Heart right ventricle (tissue), 16 donors: ENCODE measurements around the gene FBXO34. TPM values are rescaled to one million over a fixed set of nuclear protein-coding genes. Genes with fewer than 3 reads are reported as not detected.

Experiments
- ATAC-seq, 8 donors: fragments of 200-7000 bp; cut with Tn5 transposase; one replicate each; pipeline ENCODE4 v1.9.1; 2020; ENCODE audit warnings: mild to moderate bottlenecking in 8 of 8, moderate library complexity in 8 of 8, moderate number of reproducible peaks in 1 of 8
- DNase-seq, 2 donors: peaks; one replicate each; pipeline ENCODE4 v3.0.0-alpha.2; 2020
- H3K27ac ChIP-seq, 10 donors: fragments of 200-600 bp; sonication (generic) in 2 of 10; one replicate each; pipeline versions ENCODE4 v1.5.0 to v1.8.0; 2020 to 2022; ENCODE audit warnings: mild to moderate bottlenecking in 3 of 10
- H3K27me3 ChIP-seq, 7 donors: fragments of 200-600 bp; one replicate each; pipeline ENCODE4 v1.8.0; 2021 to 2022; ENCODE audit warnings: mild to moderate bottlenecking in 2 of 7
- H3K36me3 ChIP-seq, 9 donors: fragments of 200-600 bp; sonication (generic) in 1 of 9; one replicate each; pipeline versions ENCODE4 v1.5.0 to v1.8.0; 2020 to 2022; ENCODE audit warnings: mild to moderate bottlenecking in 2 of 9
- H3K4me1 ChIP-seq, 9 donors: fragments of 200-600 bp; sonication (generic) in 1 of 9; one replicate each; pipeline versions ENCODE4 v1.5.0 to v1.8.0; 2020 to 2022; ENCODE audit warnings: mild to moderate bottlenecking in 4 of 9
- H3K4me3 ChIP-seq, 10 donors: fragments of 200-600 bp; sonication (generic) in 2 of 10; one replicate each; pipeline versions ENCODE4 v1.5.0 to v1.8.0; 2020 to 2022; ENCODE audit warnings: mild to moderate bottlenecking in 7 of 10, moderate library complexity in 2 of 10
- H3K9me3 ChIP-seq, 11 donors: fragments of 200-600 bp in 10 of 11; sonication (generic) in 2 of 11; one replicate each; pipeline versions ENCODE4 v1.5.0 to v1.8.0; 2013 to 2022; ENCODE audit warnings: mild to moderate bottlenecking in 2 of 11, control low read depth in 1 of 11, moderate library complexity in 1 of 11
- CTCF ChIP-seq, 9 donors: fragments of 200-600 bp; sonication (generic) in 2 of 9; IDR thresholded peaks; one replicate each; pipeline versions ENCODE4 v1.5.0 to v1.8.0; 2021 to 2022; ENCODE audit warnings: antibody characterized with exemption in 9 of 9, mild to moderate bottlenecking in 5 of 9, moderate library complexity in 1 of 9
- WGBS, 2 donors: extraction: QIAGEN DNeasy Blood & Tissue Kit; methylation state at CpG; one replicate each; pipeline ENCODE4 v1.1.7; 2013; ENCODE audit warnings: inconsistent platforms in 1 of 2; 5-methylcytosine and 5-hydroxymethylcytosine counted together
- intact Hi-C, 10 donors: fragments of 100-400 bp; cut with DNase I; formaldehyde crosslinking; loops; one replicate each; pipeline versions ENCODE4 v1.11.1 to v1.14.2; 2022
- polyA plus RNA-seq, 2 donors: library from polyadenylated mRNA; stranded (reverse); fragments of 200-250 nt; gene quantifications; one replicate each; pipeline ENCODE4 v1.2.3, GENCODE V29; 2013
- total RNA-seq, 10 donors: library from RNA; stranded (reverse); fragmentation: NEBNext Ultra II Directional in 3 of 10; extraction: Animal tissue kit (Norgen Biotek cat#: 25700) in 3 of 10; gene quantifications; one replicate each; pipeline versions ENCODE4 v1.2.1 to v1.2.4, GENCODE V29; 2021 to 2023
- donor health status: Arrhythmogenic right ventricular cardiomyopathy.
- donor health status: ischemic (EF 13 %, LVEDD 7.1; RV severe dilation, severe dysfunction).
- donor health status: healthy with polysubstance abuse.
- donor health status: DM: no; HTN: yes; CAD: no.
- donor health status: DM: no; HTN: no; CAD: no.
- donor health status: ischemic (EF 25% LVEDD 6.9; RV normal size, moderate dysfunction).
- donor health status: ischemic (EF 25% LVEDD 5.7; RV mildly dilated, moderate dysfunction).
- donor health status: healthy.
- donor health status: DM: yes; HTN: yes; CAD: no.
- donor health status: Ischemic cardiomyopathy.
- donor health status: ischemic (EF 35%, LVEDD 5.7; RV mildly dilated, moderate dysfunction).
- donor health status: nonischemic (EF 11% LVEDD 7.7; RV severe dilation, severe dysfunction).
- donor health status: DM: yes; HTN: yes; CAD: no.
- donor health status: PGD.
- donor health status: ischemic (EF 29% LVEDD 5.4; RV normal size, mild dysfunction).
- donor health status: nonischemic (EF 23%, LVEDD 6.1; RV moderate dilation, normal function).

The FBXO34 gene
- total and polyA plus RNA-seq, 12 donors = 8.9 to 26.2 (median 20.8) TPM

- no peak for DNase-seq
- H3K27ac ChIP-seq = no peak overlapping the region
- intact Hi-C loops = loop anchor here in 7 of 10 donors (2.0 to 10.0 kb wide), 4 partner anchors 80 to 140 kb away; partner anchors contain the start of gene FBXO34 (in 4 of the 7)
- H3K4me3 ChIP-seq = no peak overlapping the region
- H3K27me3 ChIP-seq = no peaks in the 10 kb centered on the region
- H3K36me3 ChIP-seq = peaks cover 0 to 59% (median 26%) of the 10 kb centered on the region in 9 donors
- TF ChIP-seq CTCF (IDR thresholded peaks at IDR 0.05) = no peak
- H3K9me3 ChIP-seq = no peaks in the 10 kb centered on the region
- H3K4me1 ChIP-seq = peaks cover 0 to 33% (median 4%) of the 10 kb centered on the region in 9 donors
- 90 to 94% methylated on average over 9 of the region's 9 CpGs for WGBS, 2 donors
- no peak for ATAC-seq
Observed at GRCh38 chr14:55352201-55352600, 81.0 kb downstream of the FBXO34 start.

- peak overlapping the region in 1 of 10 donors; percentile 24 for H3K27ac ChIP-seq
- H3K36me3 ChIP-seq = peaks cover 0 to 67% (median 26%) of the 10 kb centered on the region in 9 donors
- intact Hi-C loops = loop anchor here in 9 of 10 donors (1.0 to 10.0 kb wide), 6 partner anchors 82 to 142 kb away; partner anchors contain the start of gene FBXO34 (in 9 of the 9)
- no peak overlapping the region for H3K4me3 ChIP-seq
- TF ChIP-seq CTCF (IDR thresholded peaks at IDR 0.05) = no peak
- peaks cover 0 to 23% (median 0%) of the 10 kb centered on the region in 9 donors for H3K4me1 ChIP-seq
- no peaks in the 10 kb centered on the region for H3K9me3 ChIP-seq
- peak in 1 of 8 donors; percentile 6 for ATAC-seq
- H3K27me3 ChIP-seq = no peaks in the 10 kb centered on the region
- DNase-seq = no peak
- WGBS, 2 donors = 79 to 80% methylated on average over 11 of the region's 11 CpGs
Observed at GRCh38 chr14:55353686-55354467, 82.7 kb downstream of the FBXO34 start.

- no peak overlapping the region for H3K27ac ChIP-seq
- H3K36me3 ChIP-seq = peaks cover 0 to 67% (median 26%) of the 10 kb centered on the region in 9 donors
- no peaks in the 10 kb centered on the region for H3K9me3 ChIP-seq
- no peak overlapping the region for H3K4me3 ChIP-seq
- 36 to 47% methylated on average over 5 of the region's 5 CpGs for WGBS, 2 donors
- ATAC-seq (peak; percentile 40 to 89 (median 78)), DNase-seq (peak in 1 of 2 donors; percentile 53)
- peak; percentile 18 to 73 (median 59) for TF ChIP-seq CTCF (IDR thresholded peaks at IDR 0.05)
- no peaks in the 10 kb centered on the region for H3K27me3 ChIP-seq
- H3K4me1 ChIP-seq = peaks cover 0 to 18% (median 0%) of the 10 kb centered on the region in 9 donors
- intact Hi-C loops = loop anchor here in 9 of 10 donors (1.0 to 10.0 kb wide), 5 partner anchors 82 to 142 kb away; partner anchors contain the start of gene FBXO34 (in 9 of the 9)
Observed at GRCh38 chr14:55354500-55354899, 83.3 kb downstream of the FBXO34 start.

- H3K9me3 ChIP-seq = no peaks in the 10 kb centered on the region
- peaks cover 0 to 57% (median 20%) of the 10 kb centered on the region in 9 donors for H3K36me3 ChIP-seq
- DNase-seq = no peak
- intact Hi-C loops = loop anchor here in 5 of 10 donors (2.0 to 10.0 kb wide), 3 partner anchors 85 to 141 kb away; partner anchors contain the start of gene FBXO34 (in 3 of the 5)
- H3K27ac ChIP-seq = peak overlapping the region in 1 of 10 donors; percentile 34
- TF ChIP-seq CTCF (IDR thresholded peaks at IDR 0.05) = no peak
- H3K4me3 ChIP-seq = no peak overlapping the region
- H3K27me3 ChIP-seq = no peaks in the 10 kb centered on the region
- 56 to 78% methylated on average over 6 of the region's 6 CpGs for WGBS, 2 donors
- peak in 5 of 8 donors; percentile 37 to 64 (median 43) for ATAC-seq
- peaks cover 0 to 18% (median 0%) of the 10 kb centered on the region in 9 donors for H3K4me1 ChIP-seq
Observed at GRCh38 chr14:55355922-55356321, 84.7 kb downstream of the FBXO34 start.
